HL-60 (cell line): ENCODE data around the gene PSMC3.
"Not testable (repeated sequence)": the region's sequence is repeated elsewhere in the genome, so short reads cannot be mapped to it uniquely, and the experiment has no call there.

Experiments
- DNase-seq, 2 experiments: peaks; one replicate each; pipeline ENCODE4 v3.0.0-alpha.2; 2010 to 2020; ENCODE audit warnings: low read depth in 1 of 2, low spot score in 1 of 2
- H3K27ac ChIP-seq: fragments of 250-450 bp; sonication (Bioruptor Pico); replicated peaks from 2 replicates; pipeline ENCODE4 v1.5.1; 2020; ENCODE audit warnings: mild to moderate bottlenecking, moderate library complexity
- H3K27me3 ChIP-seq: fragments of 250-450 bp; sonication (Bioruptor Pico); 2 replicates; pipeline ENCODE4 v1.5.1; 2021; ENCODE audit warnings: mild to moderate bottlenecking, moderate library complexity; ENCODE audit not compliant: insufficient read depth, poor library complexity, severe bottlenecking
- H3K4me3 ChIP-seq: replicated peaks from 2 replicates; pipeline ENCODE4 v1.5.1; 2011; ENCODE audit warnings: mild to moderate bottlenecking, control low read depth, low read length; ENCODE audit not compliant: insufficient read depth
- CTCF ChIP-seq: IDR thresholded peaks from one replicate; pipeline ENCODE4 v1.5.1; 2011; ENCODE audit warnings: low read length, control low read depth, inconsistent platforms; ENCODE audit not compliant: insufficient read depth
- GABPA ChIP-seq: IDR thresholded peaks from 2 replicates; pipeline ENCODE4 v1.6.1; 2012; ENCODE audit warnings: low read depth
- POLR2AphosphoS5 ChIP-seq: IDR thresholded peaks from 2 replicates; pipeline ENCODE4 v1.6.1; 2012; ENCODE audit warnings: low read depth
- REST ChIP-seq: IDR thresholded peaks from 2 replicates; pipeline ENCODE4 v1.6.1; 2012; ENCODE audit warnings: low read depth; ENCODE audit not compliant: insufficient replicate concordance
- SPI1 ChIP-seq: IDR thresholded peaks from 2 replicates; pipeline ENCODE4 v1.6.1; 2012; ENCODE audit warnings: low read depth, mild to moderate bottlenecking, borderline replicate concordance

Gene PSMC3

GRCh38 chr11:47460571-47461235 is 34.5 kb upstream of the PSMC3 start:
- no peak for DNase-seq
- no peak for TF ChIP-seq GABPA
- TF ChIP-seq SPI1 = no peak
- TF ChIP-seq POLR2AphosphoS5 = no peak
- no peak for TF ChIP-seq REST
- no peak for TF ChIP-seq CTCF
- Histone ChIP-seq H3K27ac (no peak overlapping the region), H3K4me3 (no peak overlapping the region), H3K27me3 (no peaks in the 10 kb centered on the region)

- H3K27me3 ChIP-seq, H3K27ac ChIP-seq, H3K4me3 ChIP-seq: not testable (repeated sequence)
- DNase-seq = peak; percentile 55 to 91
- peak; percentile 83 for TF ChIP-seq CTCF
- peak; percentile 47; the same call in 1 of the 2 replicates for TF ChIP-seq SPI1
Measured at GRCh38 chr11:47454258-47454671, 28.0 kb upstream of the PSMC3 start.

- TF ChIP-seq GABPA = no peak
- no peak for TF ChIP-seq SPI1
- TF ChIP-seq CTCF = no peak
- TF ChIP-seq REST = no peak
- TF ChIP-seq POLR2AphosphoS5 = no peak
- DNase-seq = no peak
- no peaks in the 10 kb centered on the region for H3K27me3 ChIP-seq
- H3K27ac ChIP-seq = no peak overlapping the region
- H3K4me3 ChIP-seq = no peak overlapping the region
Measured at GRCh38 chr11:47453365-47453764, 27.1 kb upstream of the PSMC3 start.

- DNase-seq = no peak
- Histone ChIP-seq H3K27me3 (no peaks in the 10 kb centered on the region), H3K27ac (no peak overlapping the region), H3K4me3 (no peak overlapping the region)
- TF ChIP-seq REST = no peak
- TF ChIP-seq POLR2AphosphoS5 = no peak
- TF ChIP-seq CTCF = no peak
- no peak for TF ChIP-seq GABPA
- TF ChIP-seq SPI1 = no peak
Measured at GRCh38 chr11:47451990-47452389, 25.8 kb upstream of the PSMC3 start.
